ENCODE results near the gene ZNF592. TPM values are rescaled to one million over a fixed set of nuclear protein-coding genes. Genes with fewer than 3 reads are reported as not detected.

ZNF592 gene
- total RNA-seq, 1 experiment from 2014 or later = 34.6 TPM

- peaks cover 5% of the 10 kb centered on the region for H3K79me1 ChIP-seq (ENCODE audit: insufficient read depth, low read depth, low read length, poor library complexity, severe bottlenecking)
- Mint-ChIP-seq H3K36me3 (ENCODE audit: insufficient read depth in 1 of 3, low read depth in 3 of 3) (peaks cover 5 to 43% (median 23%) of the 10 kb centered on the region in 3 experiments; a peak in 6 of 7 replicates), H3K27me3 (ENCODE audit: low read depth) (no peaks in the 10 kb centered on the region), H3K9me3 (no peaks in the 10 kb centered on the region), H3K4me3 (no peak overlapping the region), H3K27ac (no peak overlapping the region; a peak in 1 of 7 replicates), H3K4me1 (peaks cover 0 to 4% of the 10 kb centered on the region in 2 experiments; a peak in 2 of 4 replicates)
- no peaks in the 10 kb centered on the region for H4K20me1 ChIP-seq (ENCODE audit: control insufficient read depth, insufficient read depth, insufficient read length)
- DNase-seq = no peak
- no peaks in the 10 kb centered on the region for H3K27me3 ChIP-seq (ENCODE audit: insufficient read depth, low read length)
- H4K5ac ChIP-seq (ENCODE audit: insufficient read length, low read depth, low read length) = no peak overlapping the region
- no peak overlapping the region for H2BK12ac ChIP-seq (ENCODE audit: insufficient read length, low read depth, low read length)
- no peak overlapping the region for H2AK5ac ChIP-seq (ENCODE audit: insufficient read length, low read length)
- H3K23ac ChIP-seq (ENCODE audit: insufficient read length, low read depth, low read length) = no peak overlapping the region
- no peak overlapping the region for H3K4me2 ChIP-seq (ENCODE audit: insufficient read depth, insufficient read length, low read length)
- no peak overlapping the region for H3T11ph ChIP-seq (ENCODE audit: low read length)
- H3K14ac ChIP-seq (ENCODE audit: insufficient read depth, low read length) = no peak overlapping the region
- TF ChIP-seq CTCF (conservative IDR thresholded peaks at IDR 0.05) = no peak
- H3K79me2 ChIP-seq (ENCODE audit: insufficient read depth, low read length) = peaks cover 9% of the 10 kb centered on the region
- no peak overlapping the region for H2BK5ac ChIP-seq (ENCODE audit: insufficient read length, low read length)
- H3K56ac ChIP-seq (ENCODE audit: insufficient read length, low read depth, low read length) = no peak overlapping the region
- no peak overlapping the region for H2BK20ac ChIP-seq (ENCODE audit: low read depth, low read length, poor library complexity, severe bottlenecking)
- no peak overlapping the region for H3K18ac ChIP-seq (ENCODE audit: insufficient read length, low read depth, low read length)
- H3K27ac ChIP-seq (ENCODE audit: insufficient read length, low read depth, low read length) = no peak overlapping the region
- H2BK15ac ChIP-seq (ENCODE audit: low read depth, low read length) = no peak overlapping the region
- no peaks in the 10 kb centered on the region for H3K9me3 ChIP-seq (ENCODE audit: control insufficient read depth, low read depth, low read length)
- no peaks in the 10 kb centered on the region for H3K4me1 ChIP-seq (ENCODE audit: insufficient read depth, low read length)
- no peak overlapping the region for H3K9ac ChIP-seq (ENCODE audit: extremely low read depth, insufficient read length, low read length)
- H4K8ac ChIP-seq (replicated peaks; ENCODE audit: insufficient read length, low read depth, low read length) = no peak overlapping the region
- no peaks in the 10 kb centered on the region for H3K23me2 ChIP-seq (ENCODE audit: insufficient read length, low read depth, low read length, poor library complexity, severe bottlenecking)
- no CpG with 5 or more reads among the region's 4 CpGs for WGBS (ENCODE audit: extremely low coverage, insufficient read length, low lambda C conversion rate)
- no peak overlapping the region for H2AFZ ChIP-seq (ENCODE audit: low read length)
- H2BK120ac ChIP-seq (ENCODE audit: low read depth, low read length, poor library complexity, severe bottlenecking) = no peak overlapping the region
- no peak overlapping the region for H4K91ac ChIP-seq (ENCODE audit: insufficient read length, low read depth, low read length)
- no peak overlapping the region for H3K4ac ChIP-seq (ENCODE audit: low read depth, low read length)
Observed at GRCh38 chr15:84765675-84766074, 17.3 kb downstream of the ZNF592 start.

All from H9 (cell line).